H9 (cell line): ENCODE measurements around the gene TNXB. TPM values are rescaled to one million over a fixed set of nuclear protein-coding genes. Genes with fewer than 3 reads are reported as not detected.
"Not testable (repeated sequence)": the region's sequence is repeated elsewhere in the genome, so short reads cannot be mapped to it uniquely, and the experiment has no call there.

ENCODE experiments used
- DNase-seq: peaks from one replicate; pipeline ENCODE4 v3.0.0-alpha.2; 2017
- H2AFZ ChIP-seq: one replicate; pipeline ENCODE4 v1.6.1; 2013; ENCODE audit warnings: mild to moderate bottlenecking, low read length, control low read depth, moderate library complexity
- H2AK5ac ChIP-seq: 2 replicates; pipeline ENCODE4 v1.6.1; 2013; ENCODE audit warnings: low read length, control low read depth, mixed read lengths; ENCODE audit not compliant: insufficient read length
- H2BK120ac ChIP-seq: one replicate; pipeline ENCODE4 v1.6.1; 2013; ENCODE audit warnings: low read depth, mild to moderate bottlenecking, low read length, control low read depth, inconsistent platforms; ENCODE audit not compliant: poor library complexity, severe bottlenecking
- H2BK12ac ChIP-seq: 2 replicates; pipeline ENCODE4 v1.6.1; 2013; ENCODE audit warnings: low read length, control low read depth, mixed read lengths, low read depth; ENCODE audit not compliant: insufficient read length
- H2BK15ac ChIP-seq: 2 replicates; pipeline ENCODE4 v1.6.1; 2013; ENCODE audit warnings: low read depth, low read length, control low read depth
- H2BK20ac ChIP-seq: one replicate; pipeline ENCODE4 v1.6.1; 2013; ENCODE audit warnings: low read depth, mild to moderate bottlenecking, low read length, control low read depth, inconsistent platforms; ENCODE audit not compliant: poor library complexity, severe bottlenecking
- H2BK5ac ChIP-seq: 2 replicates; pipeline ENCODE4 v1.6.1; 2013; ENCODE audit warnings: low read length, control low read depth, mixed read lengths; ENCODE audit not compliant: insufficient read length
- H3K14ac ChIP-seq: 2 replicates; pipeline ENCODE4 v1.6.1; 2013; ENCODE audit warnings: low read length, control low read depth; ENCODE audit not compliant: insufficient read depth
- H3K18ac ChIP-seq: 2 replicates; pipeline ENCODE4 v1.6.1; 2013; ENCODE audit warnings: low read depth, mild to moderate bottlenecking, mixed read lengths, low read length, control low read depth; ENCODE audit not compliant: insufficient read length
- H3K23ac ChIP-seq: 2 replicates; pipeline ENCODE4 v1.6.1; 2013; ENCODE audit warnings: low read length, control low read depth, mixed read lengths, low read depth; ENCODE audit not compliant: insufficient read length
- H3K23me2 ChIP-seq: 2 replicates; pipeline ENCODE4 v1.6.1; 2013; ENCODE audit warnings: low read depth, mild to moderate bottlenecking, mixed read lengths, low read length, control low read depth; ENCODE audit not compliant: insufficient read length, poor library complexity, severe bottlenecking
- H3K27ac ChIP-seq: 2 replicates; pipeline ENCODE4 v1.5.1; 2013; ENCODE audit warnings: low read length, control low read depth, mixed read lengths, low read depth; ENCODE audit not compliant: insufficient read length
- H3K27me3 ChIP-seq: 2 replicates; pipeline ENCODE4 v1.6.1; 2013; ENCODE audit warnings: low read length, control low read depth, inconsistent platforms; ENCODE audit not compliant: insufficient read depth
- H3K4ac ChIP-seq: 2 replicates; pipeline ENCODE4 v1.6.1; 2013; ENCODE audit warnings: low read depth, mild to moderate bottlenecking, control low read depth, inconsistent platforms, low read length, moderate library complexity
- H3K4me1 ChIP-seq: 2 replicates; pipeline ENCODE4 v1.6.1; 2013; ENCODE audit warnings: low read length, control low read depth, inconsistent platforms; ENCODE audit not compliant: insufficient read depth
- H3K4me2 ChIP-seq: 2 replicates; pipeline ENCODE4 v1.6.1; 2013; ENCODE audit warnings: low read length, control low read depth, mixed read lengths; ENCODE audit not compliant: insufficient read length, insufficient read depth
- H3K56ac ChIP-seq: 2 replicates; pipeline ENCODE4 v1.6.1; 2013; ENCODE audit warnings: low read depth, mild to moderate bottlenecking, mixed read lengths, low read length, control low read depth; ENCODE audit not compliant: insufficient read length
- H3K79me1 ChIP-seq: 2 replicates; pipeline ENCODE4 v1.6.1; 2013; ENCODE audit warnings: low read depth, mild to moderate bottlenecking, moderate library complexity, low read length, control low read depth, inconsistent platforms; ENCODE audit not compliant: insufficient read depth, poor library complexity, severe bottlenecking
- H3K79me2 ChIP-seq: 2 replicates; pipeline ENCODE4 v1.6.1; 2013; ENCODE audit warnings: low read length, control low read depth, inconsistent platforms; ENCODE audit not compliant: insufficient read depth
- H3K9ac ChIP-seq: 2 replicates; pipeline ENCODE4 v1.6.1; 2013; ENCODE audit warnings: low read length, control low read depth, mixed read lengths; ENCODE audit not compliant: insufficient read length; ENCODE audit errors: extremely low read depth
- H3K9me3 ChIP-seq: one replicate; pipeline ENCODE4 v1.6.1; 2013; ENCODE audit warnings: low read depth, low read length, inconsistent platforms; ENCODE audit not compliant: control insufficient read depth
- H3T11ph ChIP-seq: one replicate; pipeline ENCODE4 v1.6.1; 2013; ENCODE audit warnings: mild to moderate bottlenecking, low read length, control low read depth, inconsistent platforms
- H4K20me1 ChIP-seq: one replicate; pipeline ENCODE4 v1.6.1; 2013; ENCODE audit not compliant: control insufficient read depth, insufficient read length, insufficient read depth
- H4K5ac ChIP-seq: 2 replicates; pipeline ENCODE4 v1.6.1; 2013; ENCODE audit warnings: low read depth, mild to moderate bottlenecking, mixed read lengths, low read length, control low read depth; ENCODE audit not compliant: insufficient read length
- H4K8ac ChIP-seq: replicated peaks from 2 replicates; pipeline ENCODE4 v1.6.1; 2013; ENCODE audit warnings: low read length, control low read depth, mixed read lengths, low read depth; ENCODE audit not compliant: insufficient read length
- H4K91ac ChIP-seq: 2 replicates; pipeline ENCODE4 v1.6.1; 2013; ENCODE audit warnings: low read depth, mild to moderate bottlenecking, moderate library complexity, mixed read lengths, low read length, control low read depth; ENCODE audit not compliant: insufficient read length
- H3K27ac Mint-ChIP-seq, 3 experiments: 2 replicates in 2 of 3; 3 replicates in 1 of 3; pipeline ENCODE4 v1.8.0; 2020 to 2021; ENCODE audit warnings: mixed read lengths in 3 of 3, mild to moderate bottlenecking in 1 of 3, moderate library complexity in 1 of 3
- H3K27me3 Mint-ChIP-seq: 2 replicates; pipeline ENCODE4 v1.8.0; 2021; ENCODE audit warnings: low read depth, mild to moderate bottlenecking, moderate library complexity, mixed read lengths
- H3K36me3 Mint-ChIP-seq, 3 experiments: 2 replicates in 2 of 3; 3 replicates in 1 of 3; pipeline ENCODE4 v1.8.0; 2020 to 2021; ENCODE audit warnings: low read depth in 3 of 3, mixed read lengths in 3 of 3; ENCODE audit not compliant: insufficient read depth in 1 of 3
- H3K4me1 Mint-ChIP-seq, 2 experiments: 2 replicates each; pipeline ENCODE4 v1.8.0; 2020; ENCODE audit warnings: mixed read lengths in 2 of 2
- H3K4me3 Mint-ChIP-seq, 2 experiments: 2 replicates in 1 of 2; 3 replicates in 1 of 2; pipeline ENCODE4 v1.8.0; 2020 to 2021; ENCODE audit warnings: mild to moderate bottlenecking in 2 of 2, mixed read lengths in 2 of 2, moderate library complexity in 1 of 2
- H3K9me3 Mint-ChIP-seq, 2 experiments: 2 replicates in 1 of 2; 3 replicates in 1 of 2; pipeline ENCODE4 v1.8.0; 2020; ENCODE audit warnings: mild to moderate bottlenecking in 2 of 2, mixed read lengths in 2 of 2, moderate library complexity in 1 of 2
- WGBS: extraction: QIAGEN DNeasy Blood & Tissue Kit; methylation state at CpG from one replicate; pipeline ENCODE4 v1.1.7; 2013; ENCODE audit warnings: missing lambda C conversion rate, low lambda C conversion rate, mixed read lengths; ENCODE audit not compliant: insufficient read length; ENCODE audit errors: extremely low coverage; 5-methylcytosine and 5-hydroxymethylcytosine counted together
- total RNA-seq: library from RNA; stranded (reverse); gene quantifications from 2 replicates; pipeline ENCODE4 v1.2.1, GENCODE V29; 2021

Gene TNXB
- total RNA-seq, 1 experiment from 2014 or later: 5.0 TPM

DNA sequence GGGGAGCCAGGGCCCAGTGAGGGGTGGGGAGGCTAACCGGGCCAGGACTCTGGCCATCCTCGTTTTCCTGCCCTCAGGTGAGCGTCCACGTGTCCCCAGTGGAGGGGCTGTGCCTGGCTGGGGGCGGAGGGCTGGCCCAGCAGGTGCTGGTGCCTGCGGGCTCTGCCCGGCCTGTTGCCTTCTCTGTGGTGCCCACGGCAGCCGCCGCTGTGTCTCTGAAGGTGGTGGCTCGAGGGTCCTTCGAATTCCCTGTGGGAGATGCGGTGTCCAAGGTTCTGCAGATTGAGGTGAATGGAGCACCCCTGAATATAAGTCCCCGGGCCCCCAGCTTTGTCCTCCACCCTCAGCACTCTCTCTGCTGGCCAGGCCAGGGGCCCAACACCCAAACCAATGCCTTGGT is 114.7 kb downstream of the TNXB start:
- not testable (repeated sequence) for H4K20me1 ChIP-seq, H3K27me3 ChIP-seq, H4K91ac ChIP-seq, H3K4me1 Mint-ChIP-seq, H3K27ac Mint-ChIP-seq, H3K36me3 Mint-ChIP-seq, H3K23me2 ChIP-seq, H3K14ac ChIP-seq, H3T11ph ChIP-seq, H2BK20ac ChIP-seq, H3K56ac ChIP-seq, H3K79me2 ChIP-seq, H3K4me1 ChIP-seq, H3K4me2 ChIP-seq, H4K5ac ChIP-seq, H2BK120ac ChIP-seq, H3K27ac ChIP-seq, H3K9me3 ChIP-seq, DNase-seq, H4K8ac ChIP-seq, H2AFZ ChIP-seq, H2BK5ac ChIP-seq, H3K23ac ChIP-seq, H3K9me3 Mint-ChIP-seq, H3K4ac ChIP-seq, H3K79me1 ChIP-seq, H2AK5ac ChIP-seq, H3K4me3 Mint-ChIP-seq, H2BK12ac ChIP-seq, H2BK15ac ChIP-seq, H3K18ac ChIP-seq, H3K9ac ChIP-seq, H3K27me3 Mint-ChIP-seq
- no CpG with 5 or more reads among the region's 14 CpGs for WGBS

Other genes starting within 250 kb of the TNXB start
- 35.1 and 36.2 TPM in 2 replicates for gene NEU1, start 246.5 kb downstream of the TNXB start, total RNA-seq
- gene SLC44A4, start 230.3 kb downstream of the TNXB start, total RNA-seq: 3.3 and 3.8 TPM in 2 replicates
- 121 and 124 TPM in 2 replicates for gene EHMT2, start 211.6 kb downstream of the TNXB start, total RNA-seq
- 31.0 and 32.7 TPM in 2 replicates for gene ZBTB12, start 207.3 kb downstream of the TNXB start, total RNA-seq
- 0.66 and 0.86 TPM in 2 replicates for gene C2, start 181.6 kb downstream of the TNXB start, total RNA-seq
- 0.31 and 0.39 TPM in 2 replicates for gene CFB, start 163.2 kb downstream of the TNXB start, total RNA-seq
- gene NELFE, start 150.4 kb downstream of the TNXB start, total RNA-seq: 90.8 and 91.4 TPM in 2 replicates
- 78.8 and 86.2 TPM in 2 replicates for gene SKIC2, start 150.2 kb downstream of the TNXB start, total RNA-seq
- gene DXO, start 137.2 kb downstream of the TNXB start, total RNA-seq: 21.6 and 22.9 TPM in 2 replicates
- gene C4A, start 127.3 kb downstream of the TNXB start, total RNA-seq: 4.3 and 5.1 TPM in 2 replicates
- gene C4B, start 94.5 kb downstream of the TNXB start, total RNA-seq: 2.7 TPM in 2 replicates
- not detected in 2 replicates for gene CYP21A2, start 70.9 kb downstream of the TNXB start, total RNA-seq
- gene ATF6B, start 18.9 kb upstream of the TNXB start, total RNA-seq: 44.0 and 45.3 TPM in 2 replicates
- gene FKBPL, start 20.9 kb upstream of the TNXB start, total RNA-seq: 10.9 and 11.1 TPM in 2 replicates
- gene PRRT1, start 42.6 kb upstream of the TNXB start, total RNA-seq: 1.8 and 1.9 TPM in 2 replicates
- 43.1 and 46.3 TPM in 2 replicates for gene PPT2, start 44.8 kb upstream of the TNXB start, total RNA-seq
- 20.8 and 27.2 TPM in 2 replicates for gene EGFL8, start 55.3 kb upstream of the TNXB start, total RNA-seq
- 88.8 and 89.5 TPM in 2 replicates for gene AGPAT1, start 66.7 kb upstream of the TNXB start, total RNA-seq
- gene RNF5, start 69.1 kb upstream of the TNXB start, total RNA-seq: 116 and 126 TPM in 2 replicates
- gene AGER, start 74.9 kb upstream of the TNXB start, total RNA-seq: 14.3 and 17.8 TPM in 2 replicates
- gene PBX2, start 80.9 kb upstream of the TNXB start, total RNA-seq: 174 and 176 TPM in 2 replicates
- gene GPSM3, start 83.3 kb upstream of the TNXB start, total RNA-seq: 11.8 and 12.0 TPM in 2 replicates
- 2.1 and 2.3 TPM in 2 replicates for gene NOTCH4, start 114.7 kb upstream of the TNXB start, total RNA-seq